ENCODE results near the gene ZSWIM4.

The ZSWIM4 gene

DNA sequence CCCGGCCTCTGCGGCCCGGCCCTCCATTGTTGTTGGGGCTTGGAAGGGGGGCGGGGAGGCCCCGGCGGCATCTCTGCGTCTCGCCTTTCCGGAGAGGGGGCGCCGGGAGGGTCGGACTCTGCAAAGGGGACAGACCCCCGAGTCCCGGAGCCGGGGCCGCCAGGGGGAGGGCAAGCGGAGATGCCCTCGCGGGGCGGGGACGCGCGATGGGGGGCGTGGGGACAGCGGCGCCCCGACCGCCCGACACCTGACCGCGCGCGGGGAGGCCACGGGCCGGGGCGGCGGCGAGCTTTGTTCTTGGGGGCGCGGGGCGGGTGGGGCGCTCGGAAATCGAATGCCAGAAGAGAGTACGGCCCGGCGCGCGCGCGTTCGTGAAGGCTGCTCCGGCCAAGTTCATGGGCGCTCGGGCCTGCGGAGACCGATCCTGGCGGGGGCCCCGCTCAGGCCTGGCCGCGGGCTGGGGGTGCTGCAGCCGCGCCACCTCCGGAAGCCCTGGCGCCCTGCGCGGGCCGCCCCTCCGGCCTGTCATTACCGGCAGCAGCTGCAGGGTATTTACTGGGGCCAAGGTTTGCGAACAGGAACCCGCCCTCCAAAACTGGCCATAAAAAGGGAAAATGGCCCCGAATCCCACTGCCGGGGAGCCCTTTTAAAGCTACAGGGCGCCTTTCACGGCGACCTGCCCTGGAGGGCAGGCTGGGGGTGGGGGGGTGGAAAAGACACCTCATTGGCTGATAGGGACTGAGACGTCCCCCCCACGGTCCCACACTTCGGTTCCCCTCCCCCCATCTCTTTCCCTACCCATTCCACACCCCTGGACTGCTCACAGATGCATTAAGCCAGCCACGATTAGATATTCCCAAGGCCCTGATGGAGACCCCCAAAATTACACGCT, 70.6 kb downstream of the ZSWIM4 start:
- intact Hi-C loops (cut with micrococcal nuclease) = loop anchor here (10.0 kb wide), 1 partner anchor 271 kb away; no protein-coding TSS in a partner anchor
- peaks cover 43% of the 10 kb centered on the region for H3K4me1 Mint-ChIP-seq (ENCODE audit: low read depth)

GRCh38 chr19:13866463-13867046, 71.3 kb downstream of the ZSWIM4 start:
- Mint-ChIP-seq H3K9me3 (no peaks in the 10 kb centered on the region), H3K27ac (peak overlapping the region; percentile 35), H3K36me3 (ENCODE audit: low read depth) (no peaks in the 10 kb centered on the region), H3K4me1 (ENCODE audit: low read depth) (peaks cover 36% of the 10 kb centered on the region), H3K27me3 (peaks cover 41% of the 10 kb centered on the region), H3K4me3 (peak overlapping the region; percentile 60)
- intact Hi-C loops (cut with micrococcal nuclease) = loop anchor here (10.0 kb wide), 1 partner anchor 272 kb away; no protein-coding TSS in a partner anchor

More for the DNA sequence above, 70.6 kb downstream of the ZSWIM4 start:
- Mint-ChIP-seq H3K4me3 (peak overlapping the region; percentile 60), H3K36me3 (ENCODE audit: low read depth) (no peaks in the 10 kb centered on the region), H3K9me3 (no peaks in the 10 kb centered on the region), H3K27me3 (peaks cover 40% of the 10 kb centered on the region), H3K27ac (peak overlapping the region; percentile 35)

DNA sequence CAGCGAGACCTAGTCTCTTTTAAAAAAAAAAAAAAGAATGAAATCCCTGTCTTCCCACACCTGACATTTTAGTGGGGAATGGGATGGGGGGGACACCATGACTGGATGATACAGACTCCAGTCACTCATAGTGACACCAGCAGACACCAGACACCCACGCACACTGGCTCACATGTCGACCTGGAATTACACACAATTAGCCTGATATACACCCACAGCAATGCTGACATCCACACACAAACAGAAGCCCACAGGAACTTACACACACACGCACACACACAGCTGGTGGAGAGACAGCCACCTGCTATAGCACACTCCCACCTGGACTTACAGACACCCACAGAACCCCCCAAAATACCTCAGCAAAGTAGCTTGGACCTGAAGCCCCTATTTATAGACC, 73.4 kb downstream of the ZSWIM4 start:
- Mint-ChIP-seq H3K4me1 (ENCODE audit: low read depth) (peaks cover 36% of the 10 kb centered on the region), H3K9me3 (no peaks in the 10 kb centered on the region), H3K4me3 (no peak overlapping the region), H3K27ac (no peak overlapping the region), H3K36me3 (ENCODE audit: low read depth) (no peaks in the 10 kb centered on the region), H3K27me3 (peaks cover 53% of the 10 kb centered on the region)
- intact Hi-C loops (cut with micrococcal nuclease) = loop anchor here (10.0 kb wide), 1 partner anchor 274 kb away; no protein-coding TSS in a partner anchor

DNA sequence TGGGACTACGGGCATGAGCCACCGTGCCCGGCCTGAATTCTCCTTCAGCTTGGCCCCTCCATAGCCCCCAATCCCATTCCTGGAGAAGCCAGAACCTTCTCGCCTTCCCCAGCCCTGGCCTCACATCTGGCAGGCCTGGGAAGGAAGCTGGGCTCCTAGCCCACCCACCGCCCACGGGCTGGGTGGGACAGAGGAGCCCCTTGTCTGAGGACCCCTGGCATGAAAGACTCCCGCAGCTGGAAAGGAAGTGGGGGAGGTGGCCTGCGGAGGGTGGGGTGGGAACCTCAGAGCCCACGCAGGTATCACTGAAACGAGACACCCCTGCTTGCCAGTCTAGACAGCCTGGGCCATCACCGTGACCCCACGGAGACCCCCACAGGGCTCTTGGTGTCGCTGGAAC, 74.0 kb downstream of the ZSWIM4 start:
- peaks cover 53% of the 10 kb centered on the region for H3K27me3 Mint-ChIP-seq

DNA sequence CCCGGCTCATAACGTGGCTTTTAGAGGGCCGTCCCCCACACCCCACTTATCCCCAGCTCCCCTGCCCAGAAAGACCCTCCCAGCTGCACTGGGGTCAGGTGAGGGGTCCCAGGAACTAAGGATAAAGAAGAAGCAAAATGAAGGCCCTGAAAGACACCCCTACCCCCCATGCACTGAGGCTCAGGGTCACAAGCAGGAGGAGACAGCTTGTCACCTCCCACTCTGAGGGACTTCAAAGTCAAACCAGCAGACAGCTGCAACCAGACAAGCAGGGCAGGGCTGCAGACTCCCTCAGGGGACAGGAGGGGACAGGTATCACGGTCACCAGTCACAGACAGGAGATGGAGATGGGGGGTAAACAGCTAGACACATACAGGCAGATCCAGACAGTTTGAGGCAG, 75.6 kb downstream of the ZSWIM4 start:
- Mint-ChIP-seq H3K4me3 (no peak overlapping the region), H3K9me3 (no peaks in the 10 kb centered on the region), H3K36me3 (ENCODE audit: low read depth) (no peaks in the 10 kb centered on the region), H3K27me3 (peaks cover 59% of the 10 kb centered on the region), H3K27ac (no peak overlapping the region), H3K4me1 (ENCODE audit: low read depth) (peaks cover 24% of the 10 kb centered on the region)
- intact Hi-C loops (cut with micrococcal nuclease) = no loop called here

More for the DNA sequence above, 74.0 kb downstream of the ZSWIM4 start:
- Mint-ChIP-seq H3K36me3 (ENCODE audit: low read depth) (no peaks in the 10 kb centered on the region), H3K4me1 (ENCODE audit: low read depth) (peaks cover 30% of the 10 kb centered on the region), H3K9me3 (no peaks in the 10 kb centered on the region), H3K4me3 (no peak overlapping the region), H3K27ac (no peak overlapping the region)
- intact Hi-C loops (cut with micrococcal nuclease) = loop anchor here (10.0 kb wide), 1 partner anchor 274 kb away; no protein-coding TSS in a partner anchor

DNA sequence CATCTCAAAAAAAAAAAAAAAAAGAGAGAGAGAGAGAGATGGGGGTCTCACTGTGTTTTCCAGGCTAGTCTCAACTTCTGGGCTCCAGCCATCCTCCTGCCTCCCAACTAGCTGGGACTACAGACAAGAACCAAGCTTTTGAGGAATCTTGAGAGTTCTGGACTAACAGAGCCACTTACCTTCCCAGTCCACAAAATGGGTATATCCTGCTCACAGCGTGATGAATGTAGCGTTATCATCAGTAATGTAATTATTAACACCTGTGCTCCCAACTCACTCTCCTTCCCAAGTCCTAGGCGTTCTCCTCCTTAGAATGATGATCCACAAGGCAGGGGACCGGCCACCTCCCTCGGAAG, 77.1 kb downstream of the ZSWIM4 start:
- H3K27me3 Mint-ChIP-seq = peaks cover 49% of the 10 kb centered on the region
- H3K4me1 Mint-ChIP-seq (ENCODE audit: low read depth) = peaks cover 17% of the 10 kb centered on the region
- no peak overlapping the region for H3K27ac Mint-ChIP-seq
- H3K4me3 Mint-ChIP-seq = peak overlapping the region; percentile 76
- H3K9me3 Mint-ChIP-seq = no peaks in the 10 kb centered on the region
- intact Hi-C loops (cut with micrococcal nuclease) = no loop called here
- no peaks in the 10 kb centered on the region for H3K36me3 Mint-ChIP-seq (ENCODE audit: low read depth)

GRCh38 chr19:13872695-13873389, 77.6 kb downstream of the ZSWIM4 start:
- H3K4me3 Mint-ChIP-seq = peak overlapping the region; percentile 76
- H3K27ac Mint-ChIP-seq = no peak overlapping the region
- H3K36me3 Mint-ChIP-seq (ENCODE audit: low read depth) = no peaks in the 10 kb centered on the region
- peaks cover 17% of the 10 kb centered on the region for H3K4me1 Mint-ChIP-seq (ENCODE audit: low read depth)
- intact Hi-C loops (cut with micrococcal nuclease) = no loop called here
- H3K27me3 Mint-ChIP-seq = peaks cover 45% of the 10 kb centered on the region
- no peaks in the 10 kb centered on the region for H3K9me3 Mint-ChIP-seq

GRCh38 chr19:13873834-13874515, 78.7 kb downstream of the ZSWIM4 start:
- peaks cover 40% of the 10 kb centered on the region for H3K27me3 Mint-ChIP-seq
- no peak overlapping the region for H3K4me3 Mint-ChIP-seq
- intact Hi-C loops (cut with micrococcal nuclease) = no loop called here
- no peak overlapping the region for H3K27ac Mint-ChIP-seq
- no peaks in the 10 kb centered on the region for H3K9me3 Mint-ChIP-seq
- H3K36me3 Mint-ChIP-seq (ENCODE audit: low read depth) = no peaks in the 10 kb centered on the region
- H3K4me1 Mint-ChIP-seq (ENCODE audit: low read depth) = peaks cover 12% of the 10 kb centered on the region

DNA sequence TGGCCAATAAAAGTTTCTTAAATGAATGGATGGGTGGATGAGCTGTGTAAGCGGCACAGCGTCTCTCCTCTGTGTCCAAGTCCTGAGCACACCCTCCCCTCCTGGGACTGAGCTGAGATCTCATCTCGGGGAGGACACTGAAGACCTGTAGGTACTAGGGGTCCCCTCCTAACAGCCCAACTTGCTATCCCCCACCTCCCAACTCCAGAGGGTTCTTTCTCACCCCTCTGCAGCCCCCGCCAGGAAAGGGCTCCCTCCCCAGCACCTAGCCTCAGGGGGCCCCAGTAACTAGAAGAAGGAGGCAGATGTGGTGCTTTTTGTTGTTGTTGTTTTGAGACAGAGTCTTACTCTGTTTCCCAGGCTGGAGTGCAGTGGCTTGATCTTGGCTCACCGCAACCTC, 80.6 kb downstream of the ZSWIM4 start:
- Mint-ChIP-seq H3K27ac (no peak overlapping the region), H3K27me3 (peaks cover 40% of the 10 kb centered on the region), H3K36me3 (ENCODE audit: low read depth) (no peaks in the 10 kb centered on the region), H3K9me3 (no peaks in the 10 kb centered on the region), H3K4me1 (ENCODE audit: low read depth) (peaks cover 18% of the 10 kb centered on the region), H3K4me3 (no peak overlapping the region)
- intact Hi-C loops (cut with micrococcal nuclease) = no loop called here

DNA sequence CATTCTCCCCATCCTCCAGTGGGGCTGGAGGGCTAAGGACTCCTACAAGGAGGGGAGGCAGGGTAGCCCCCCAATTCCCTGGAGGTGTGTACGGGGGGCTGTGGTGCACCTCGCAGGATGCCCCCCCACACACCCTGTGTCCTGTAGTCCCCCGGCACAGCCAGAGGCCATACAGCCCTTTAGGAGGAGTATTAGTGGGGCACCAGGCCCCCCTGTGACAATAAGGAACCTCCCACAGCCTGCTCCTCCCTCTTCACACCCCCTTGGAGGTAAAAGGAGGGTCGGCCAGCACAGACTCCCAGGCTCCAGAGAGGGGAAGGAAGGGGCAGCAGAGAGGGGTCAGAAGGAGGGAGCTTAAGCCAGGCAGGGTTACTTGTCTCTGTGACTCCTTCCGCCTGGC, 81.6 kb downstream of the ZSWIM4 start, which contains the start of gene NANOS3:
NANOS3 (plus strand) TSS at position 301 of the 400 bp plus-strand sequence. CDS start 115 bp downstream, outside the sequence.
- Mint-ChIP-seq H3K27me3 (peaks cover 37% of the 10 kb centered on the region), H3K4me1 (ENCODE audit: low read depth) (peaks cover 28% of the 10 kb centered on the region), H3K27ac (no peak within 1 kb of the TSS), H3K36me3 (ENCODE audit: low read depth) (no peaks in the 10 kb centered on the region), H3K4me3 (no peak within 1 kb of the TSS), H3K9me3 (no peaks in the 10 kb centered on the region)
- intact Hi-C loops (cut with micrococcal nuclease) = no loop called here

GRCh38 chr19:13877303-13877702, 82.1 kb downstream of the ZSWIM4 start:
- H3K27me3 Mint-ChIP-seq = peaks cover 34% of the 10 kb centered on the region
- no peaks in the 10 kb centered on the region for H3K36me3 Mint-ChIP-seq (ENCODE audit: low read depth)
- H3K9me3 Mint-ChIP-seq = no peaks in the 10 kb centered on the region
- H3K4me3 Mint-ChIP-seq = no peak overlapping the region
- peaks cover 31% of the 10 kb centered on the region for H3K4me1 Mint-ChIP-seq (ENCODE audit: low read depth)
- H3K27ac Mint-ChIP-seq = no peak overlapping the region
- intact Hi-C loops (cut with micrococcal nuclease) = no loop called here

- H3K27me3 Mint-ChIP-seq = peaks cover 23% of the 10 kb centered on the region
- intact Hi-C loops (cut with micrococcal nuclease) = loop anchor here (2.0 to 5.0 kb wide), 3 partner anchors 72 to 192 kb away; partner anchors contain the start of genes DCAF15 and MISP3
- no peaks in the 10 kb centered on the region for H3K36me3 Mint-ChIP-seq (ENCODE audit: low read depth)
- H3K27ac Mint-ChIP-seq = peak overlapping the region; percentile 87
- no peaks in the 10 kb centered on the region for H3K9me3 Mint-ChIP-seq
- H3K4me1 Mint-ChIP-seq (ENCODE audit: low read depth) = peaks cover 39% of the 10 kb centered on the region
- H3K4me3 Mint-ChIP-seq = peak overlapping the region; percentile 53
These were observed 85.1 kb downstream of the ZSWIM4 start for GRCh38 chr19:13880059-13881043.

All from dendritic cell treated with granulocyte-macrophage colony-stimulating factor and Interleukin-4, amounts not matched to agents 40 ng/mL and 50 ng/mL, for 4 days (primary cell).